ENCODE data around the gene URM1. TPM values are rescaled to one million over a fixed set of nuclear protein-coding genes. Genes with fewer than 3 reads are reported as not detected.

URM1 gene
- total RNA-seq, 2 donors from 2014 or later, result 36.4 to 77.9 TPM

- DNase-seq (ENCODE audit: low spot score in 2 of 2) (no peak), ATAC-seq (no peak)
- H3K9me3 Mint-ChIP-seq, result no peaks in the 10 kb centered on the region
- H3K27ac Mint-ChIP-seq, result no peak overlapping the region
- peaks cover 0 to 4% of the 10 kb centered on the region in 2 donors for H3K36me3 Mint-ChIP-seq
Measured at GRCh38 chr9:128391956-128392301, 20.8 kb downstream of the URM1 start.

- no peak overlapping the region for H3K27ac Mint-ChIP-seq
- no peak for DNase-seq (ENCODE audit: low spot score in 2 of 2)
- H3K9me3 Mint-ChIP-seq, result no peaks in the 10 kb centered on the region
- peaks cover 0 to 4% of the 10 kb centered on the region in 2 donors for H3K36me3 Mint-ChIP-seq
- ATAC-seq, result no peak
Measured at GRCh38 chr9:128392302-128393144, 21.3 kb downstream of the URM1 start.

DNA sequence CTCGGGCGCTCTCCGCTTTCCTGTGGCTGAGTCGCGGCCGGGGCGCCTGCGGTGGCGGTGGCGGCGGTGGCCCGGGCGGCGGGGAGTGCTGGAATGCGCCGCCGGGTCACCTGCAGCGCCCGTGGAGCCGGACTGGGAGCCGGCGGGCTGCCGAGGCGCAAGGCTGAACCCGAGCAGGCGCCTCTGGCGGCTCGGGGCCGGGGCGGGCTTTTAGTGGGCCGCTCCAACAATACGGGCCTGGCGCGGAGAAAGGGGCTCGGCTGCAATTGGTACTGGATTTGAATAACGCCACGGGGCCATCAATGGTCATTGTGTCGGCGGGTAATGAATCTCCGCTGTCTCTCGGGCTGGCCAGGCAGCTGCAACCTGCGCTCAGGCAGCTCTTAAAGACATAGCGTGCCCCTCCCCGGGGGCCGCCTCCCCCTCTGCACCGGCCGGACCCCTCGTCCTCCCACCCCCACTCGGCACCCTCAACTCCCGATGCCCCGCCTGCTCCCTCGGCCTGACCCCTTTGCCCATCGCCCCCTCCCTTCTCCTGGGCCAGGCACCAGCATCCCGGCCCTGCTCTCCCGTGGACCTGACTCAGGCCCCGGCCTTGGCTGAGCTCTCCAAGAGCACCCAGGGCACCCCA is 22.1 kb downstream of the URM1 start:
- Mint-ChIP-seq H3K9me3 (no peaks in the 10 kb centered on the region), H3K27ac (no peak overlapping the region), H3K36me3 (peaks cover 0 to 4% of the 10 kb centered on the region in 2 donors)
- DNase-seq (ENCODE audit: low spot score in 2 of 2) (no peak), ATAC-seq (no peak)

GRCh38 chr9:128393970-128394369 is 22.8 kb downstream of the URM1 start:
- DNase-seq (ENCODE audit: low spot score in 2 of 2) (no peak), ATAC-seq (no peak)
- H3K36me3 Mint-ChIP-seq, result peaks cover 0 to 4% of the 10 kb centered on the region in 2 donors
- no peaks in the 10 kb centered on the region for H3K9me3 Mint-ChIP-seq
- peak overlapping the region in 1 of 2 donors; percentile 87 for H3K27ac Mint-ChIP-seq

- H3K36me3 Mint-ChIP-seq, result peaks cover 0 to 4% of the 10 kb centered on the region in 2 donors
- ATAC-seq (no peak), DNase-seq (ENCODE audit: low spot score in 2 of 2) (no peak)
- H3K9me3 Mint-ChIP-seq, result no peaks in the 10 kb centered on the region
- peak overlapping the region in 1 of 2 donors; percentile 87 for H3K27ac Mint-ChIP-seq
Measured at GRCh38 chr9:128394379-128395168, 23.4 kb downstream of the URM1 start.

DNA sequence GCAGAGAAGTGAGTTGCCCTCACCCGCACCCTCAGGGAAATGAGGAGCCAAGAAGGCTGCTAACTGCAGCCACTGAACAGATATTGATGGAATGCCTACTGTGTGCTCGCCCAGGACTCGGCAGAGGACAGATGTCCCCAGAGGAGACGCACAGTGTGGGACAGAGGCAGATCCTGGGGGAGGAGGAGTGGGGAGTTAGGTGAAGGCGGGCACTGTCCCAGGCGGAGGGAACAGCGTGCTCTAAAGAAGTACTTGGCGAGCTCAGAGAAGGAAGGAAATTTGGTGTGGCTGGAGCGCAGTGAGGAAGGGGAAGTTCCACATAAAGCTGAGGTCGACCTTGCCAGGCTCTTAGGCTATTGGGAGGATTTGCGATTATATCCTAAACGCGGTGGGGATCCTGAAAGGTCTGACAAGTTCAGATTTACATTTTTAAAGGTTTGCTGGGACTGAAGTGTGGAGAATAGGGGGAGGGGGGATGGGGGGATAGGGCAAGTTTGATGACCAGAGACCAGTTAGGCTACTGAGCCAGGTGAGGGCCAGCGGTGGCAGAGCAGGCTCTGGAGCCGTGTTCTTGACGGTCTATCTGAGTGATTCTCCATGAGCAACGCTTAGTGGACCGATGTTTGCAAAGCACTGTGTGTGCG is 25.9 kb downstream of the URM1 start:
- peak in 1 of 2 donors; percentile 13 for ATAC-seq
- H3K36me3 Mint-ChIP-seq, result peaks cover 0 to 2% of the 10 kb centered on the region in 2 donors
- H3K27ac Mint-ChIP-seq, result peak overlapping the region in 1 of 2 donors; percentile 34
- H3K9me3 Mint-ChIP-seq, result no peaks in the 10 kb centered on the region
- DNase-seq (ENCODE audit: low spot score in 2 of 2), result no peak

DNA sequence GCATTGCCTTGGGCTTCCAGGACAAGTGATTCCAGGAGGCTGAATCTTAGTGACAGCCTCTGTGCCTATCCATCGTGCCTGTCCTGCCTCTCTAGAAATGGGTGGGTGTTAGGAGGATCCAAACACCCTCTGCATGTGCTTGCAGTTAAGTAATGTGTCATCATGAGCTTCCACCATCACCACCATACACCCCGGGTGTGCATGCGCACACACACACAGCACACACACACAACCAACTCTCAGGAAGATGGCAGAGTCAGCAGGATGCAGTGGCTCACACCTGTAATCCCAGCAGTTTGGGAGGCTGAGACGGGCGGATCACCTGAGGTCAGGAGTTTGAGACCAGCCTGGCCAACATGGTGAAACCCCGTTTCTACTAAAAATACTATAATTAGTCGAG is 26.7 kb downstream of the URM1 start:
- no peak overlapping the region for H3K27ac Mint-ChIP-seq
- no peaks in the 10 kb centered on the region for H3K9me3 Mint-ChIP-seq
- H3K36me3 Mint-ChIP-seq, result no peaks in the 10 kb centered on the region
- peak in 1 of 2 donors; percentile 34 for ATAC-seq
- DNase-seq (ENCODE audit: low spot score in 2 of 2), result no peak

GRCh38 chr9:128399861-128400260 is 28.7 kb downstream of the URM1 start:
- Mint-ChIP-seq H3K36me3 (no peaks in the 10 kb centered on the region), H3K27ac (no peak overlapping the region), H3K9me3 (no peaks in the 10 kb centered on the region)
- ATAC-seq (no peak), DNase-seq (ENCODE audit: low spot score in 2 of 2) (no peak)

DNA sequence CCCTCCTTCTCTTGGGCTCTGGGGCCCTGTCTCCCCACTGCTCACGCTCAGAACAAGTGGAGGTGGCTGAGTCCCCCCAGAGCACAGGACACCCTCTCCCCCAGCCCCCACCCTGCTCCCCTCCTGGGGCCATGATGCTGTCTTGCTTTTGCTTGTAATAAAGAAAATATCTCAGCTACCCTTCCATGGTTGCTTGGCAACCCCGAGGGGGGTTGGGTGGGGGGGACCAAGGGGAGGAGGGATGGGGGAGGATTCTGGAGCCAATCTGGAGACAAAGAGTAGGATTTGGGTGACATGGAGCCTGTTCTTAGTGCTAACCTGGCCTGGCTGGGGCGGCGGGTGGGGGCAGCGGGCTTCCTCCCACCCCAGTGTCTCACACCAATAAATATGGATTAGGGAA is 33.4 kb downstream of the URM1 start:
- DNase-seq (ENCODE audit: low spot score in 2 of 2) (no peak), ATAC-seq (no peak)
- Mint-ChIP-seq H3K9me3 (no peaks in the 10 kb centered on the region), H3K27ac (no peak overlapping the region), H3K36me3 (no peaks in the 10 kb centered on the region)

DNA sequence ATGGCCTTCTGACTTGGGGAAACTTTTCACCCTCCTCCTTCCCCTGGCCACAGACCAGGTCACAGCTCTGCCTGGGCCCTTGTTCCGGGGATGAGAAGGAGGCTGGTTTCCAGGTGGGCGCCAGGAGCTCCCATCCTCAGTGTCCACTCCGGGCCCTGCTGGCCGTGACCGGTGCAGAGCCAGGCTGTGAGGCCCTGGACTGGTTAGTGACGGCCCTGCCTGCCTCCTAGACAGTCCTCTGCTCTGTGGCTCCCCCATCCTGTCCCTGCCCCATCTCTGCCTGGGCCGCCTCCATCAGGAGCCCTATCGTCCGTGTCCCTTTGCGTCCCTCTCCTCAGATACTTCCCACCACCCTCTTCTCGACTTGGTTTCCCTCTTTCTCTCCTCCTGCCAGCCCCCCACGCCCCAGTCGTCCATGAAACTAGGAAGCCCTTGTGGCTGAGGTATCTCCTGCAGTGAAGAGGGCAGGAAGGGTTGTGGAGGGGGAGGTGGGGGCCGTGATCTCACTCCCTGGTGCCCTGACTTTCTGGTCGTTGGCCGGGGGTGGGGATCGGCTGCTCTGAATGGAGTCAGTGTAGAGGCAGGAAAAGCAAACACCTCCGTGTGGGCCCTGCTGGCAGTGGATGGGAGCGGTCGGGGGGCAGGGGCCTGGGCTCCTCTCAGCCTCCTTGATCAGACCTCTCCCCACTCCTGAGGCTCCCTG is 34.1 kb downstream of the URM1 start:
- ATAC-seq (no peak), DNase-seq (ENCODE audit: low spot score in 2 of 2) (no peak)
- H3K27ac Mint-ChIP-seq, result peak overlapping the region in 1 of 2 donors; percentile 61
- no peaks in the 10 kb centered on the region for H3K9me3 Mint-ChIP-seq
- H3K36me3 Mint-ChIP-seq, result no peaks in the 10 kb centered on the region

- DNase-seq (ENCODE audit: low spot score in 2 of 2) (no peak), ATAC-seq (no peak)
- Mint-ChIP-seq H3K27ac (peak overlapping the region in 1 of 2 donors; percentile 61), H3K36me3 (no peaks in the 10 kb centered on the region), H3K9me3 (no peaks in the 10 kb centered on the region)
Measured at GRCh38 chr9:128405780-128406171, 34.6 kb downstream of the URM1 start.

DNA sequence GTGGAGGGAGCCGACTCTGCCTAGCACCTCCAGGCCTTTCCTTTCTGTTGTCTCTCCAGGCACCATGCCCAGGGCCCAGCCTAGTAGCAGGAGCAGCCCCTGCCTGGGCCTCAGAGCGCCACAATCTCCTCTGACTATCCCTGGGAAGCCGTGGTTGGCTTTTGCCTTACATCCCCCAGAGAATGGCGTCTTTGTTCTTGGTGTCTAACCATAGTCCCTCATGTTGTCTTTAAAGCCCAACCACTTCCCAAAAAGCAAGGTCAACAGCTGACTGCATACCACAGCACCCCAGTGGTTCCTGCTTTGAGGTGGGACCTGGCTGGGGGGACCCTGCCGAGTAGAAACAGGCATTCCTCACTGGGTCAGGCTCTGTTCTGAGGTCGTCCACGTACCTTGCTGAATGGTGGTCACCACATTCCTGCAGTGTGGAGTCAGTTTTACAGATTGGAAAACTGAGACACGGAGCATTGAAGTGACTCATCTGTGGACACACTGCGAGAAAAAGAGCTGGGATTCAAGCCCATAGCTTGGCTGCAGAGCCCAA is 35.7 kb downstream of the URM1 start:
- Mint-ChIP-seq H3K36me3 (no peaks in the 10 kb centered on the region), H3K27ac (no peak overlapping the region), H3K9me3 (no peaks in the 10 kb centered on the region)
- no peak for ATAC-seq
- no peak for DNase-seq (ENCODE audit: low spot score in 2 of 2)

- Mint-ChIP-seq H3K36me3 (no peaks in the 10 kb centered on the region), H3K27ac (no peak overlapping the region), H3K9me3 (no peaks in the 10 kb centered on the region)
- no peak for ATAC-seq
- DNase-seq (ENCODE audit: low spot score in 2 of 2), result no peak
Measured at GRCh38 chr9:128408963-128409431, 37.8 kb downstream of the URM1 start.

- Mint-ChIP-seq H3K27ac (no peak overlapping the region), H3K9me3 (no peaks in the 10 kb centered on the region), H3K36me3 (no peaks in the 10 kb centered on the region)
- DNase-seq (ENCODE audit: low spot score in 2 of 2) (no peak), ATAC-seq (no peak)
Measured at GRCh38 chr9:128409450-128409849, 38.3 kb downstream of the URM1 start.

DNA sequence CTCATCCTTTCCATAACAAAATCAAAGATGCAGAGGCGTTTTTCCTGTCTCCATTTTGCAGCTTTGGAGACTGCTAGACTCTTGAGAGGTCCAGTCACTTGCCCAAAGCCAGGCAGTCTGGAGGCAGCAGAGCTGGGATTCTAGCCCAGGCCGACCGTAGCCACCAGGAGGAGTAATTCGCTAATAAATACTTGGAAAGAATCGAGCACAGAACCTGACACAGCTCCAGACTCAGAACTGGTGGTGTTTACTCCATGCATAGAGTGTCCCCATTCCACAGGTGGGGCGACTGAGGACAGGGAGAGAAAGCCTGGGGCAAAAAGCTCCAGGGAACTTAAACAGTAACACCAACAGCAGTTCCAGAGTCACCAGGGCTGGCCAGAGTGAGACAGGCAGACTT is 38.8 kb downstream of the URM1 start:
- no peak for DNase-seq (ENCODE audit: low spot score in 2 of 2)
- H3K27ac Mint-ChIP-seq, result no peak overlapping the region
- ATAC-seq, result no peak
- H3K36me3 Mint-ChIP-seq, result no peaks in the 10 kb centered on the region
- no peaks in the 10 kb centered on the region for H3K9me3 Mint-ChIP-seq

Measured in activated naive CD4-positive, alpha-beta T cell treated with anti-CD3 and anti-CD28 coated beads, Interleukin-2, amount 50 U/mL, for 72 hours (primary cell).